ENCODE measurements around the gene TASL.

Gene TASL

GRCh38 chrX:30573125-30573524 lies 4.4 kb downstream of the TASL start:
- CTCF ChIA-PET, result interaction anchor here (0.7 to 1.3 kb wide), 2 partner anchors 8 to 92 kb away, joined by 3 read pairs; no protein-coding TSS in a partner anchor
- Histone ChIP-seq H3K36me3 (ENCODE audit: control insufficient read depth in 2 of 2, insufficient read depth in 1 of 2, low read length in 2 of 2) (no peaks in the 10 kb centered on the region), H3K4me3 (ENCODE audit: low read depth, low read length) (no peak overlapping the region), H3K9me3 (ENCODE audit: control insufficient read depth, insufficient read depth, low read depth, low read length) (no peaks in the 10 kb centered on the region), H3K4me1 (ENCODE audit: control insufficient read depth, insufficient read depth, low read length) (no peaks in the 10 kb centered on the region), H3K27ac (ENCODE audit: extremely low read depth, low read depth, low read length) (no peak overlapping the region)
- POLR2A ChIA-PET, result no interaction called here
- TF ChIP-seq ZSCAN18 (tag by site-specific recombination; IDR thresholded peaks at IDR 0.05) (no peak), HOXA7 (CRISPR knock-in tag; IDR thresholded peaks at IDR 0.05; ENCODE audit: borderline replicate concordance) (no peak)

GRCh38 chrX:30572678-30573077 lies 4.9 kb downstream of the TASL start:
- Histone ChIP-seq H3K4me3 (ENCODE audit: low read depth, low read length) (no peak overlapping the region), H3K9me3 (ENCODE audit: control insufficient read depth, insufficient read depth, low read depth, low read length) (no peaks in the 10 kb centered on the region), H3K27ac (ENCODE audit: extremely low read depth, low read depth, low read length) (no peak overlapping the region), H3K36me3 (ENCODE audit: control insufficient read depth in 2 of 2, insufficient read depth in 1 of 2, low read length in 2 of 2) (no peaks in the 10 kb centered on the region), H3K4me1 (ENCODE audit: control insufficient read depth, insufficient read depth, low read length) (no peaks in the 10 kb centered on the region)
- CTCF ChIA-PET, result interaction anchor here (0.5 to 1.6 kb wide), 5 partner anchors 9 to 135 kb away, joined by 3 to 4 read pairs (median 3); no protein-coding TSS in a partner anchor
- POLR2A ChIA-PET, result no interaction called here
- TF ChIP-seq ZSCAN4 (tag by site-specific recombination; IDR thresholded peaks at IDR 0.05) (no peak), ZNF843 (tag by site-specific recombination; IDR thresholded peaks at IDR 0.05) (no peak), ZNF202 (tag by site-specific recombination; IDR thresholded peaks at IDR 0.05; ENCODE audit: borderline replicate concordance) (no peak), ZBTB6 (tag by site-specific recombination; IDR thresholded peaks at IDR 0.05) (no peak), ZNF416 (tag by site-specific recombination; IDR thresholded peaks at IDR 0.05) (no peak), INSM2 (tag by site-specific recombination; IDR thresholded peaks at IDR 0.05) (no peak), ZNF184 (tag by site-specific recombination; IDR thresholded peaks at IDR 0.05) (no peak), PRDM1 (tag by site-specific recombination; IDR thresholded peaks at IDR 0.05) (no peak), ZNF266 (tag by site-specific recombination; IDR thresholded peaks at IDR 0.05; ENCODE audit: low read depth) (no peak), ZNF660 (tag by site-specific recombination; IDR thresholded peaks at IDR 0.05) (no peak), ZNF707 (tag by site-specific recombination; IDR thresholded peaks at IDR 0.05) (no peak), ZNF677 (tag by site-specific recombination; IDR thresholded peaks at IDR 0.05) (no peak)

- H3K4me3 ChIP-seq (ENCODE audit: low read depth, low read length), result no peak overlapping the region
- no peaks in the 10 kb centered on the region for H3K36me3 ChIP-seq (ENCODE audit: control insufficient read depth in 2 of 2, insufficient read depth in 1 of 2, low read length in 2 of 2)
- H3K4me1 ChIP-seq (ENCODE audit: control insufficient read depth, insufficient read depth, low read length), result no peaks in the 10 kb centered on the region
- no peak overlapping the region for H3K27ac ChIP-seq (ENCODE audit: extremely low read depth, low read depth, low read length)
- ChIA-PET CTCF (interaction anchor here (0.5 to 2.4 kb wide), 9 partner anchors 9 to 168 kb away, joined by 3 to 10 read pairs (median 3); no protein-coding TSS in a partner anchor), POLR2A (no interaction called here)
- no peaks in the 10 kb centered on the region for H3K9me3 ChIP-seq (ENCODE audit: control insufficient read depth, insufficient read depth, low read depth, low read length)
- TF ChIP-seq ZNF549 (tag by site-specific recombination; IDR thresholded peaks at IDR 0.05) (no peak), BCL6B (tag by site-specific recombination; IDR thresholded peaks at IDR 0.05) (no peak), ZNF202 (tag by site-specific recombination; IDR thresholded peaks at IDR 0.05; ENCODE audit: borderline replicate concordance) (no peak), TSHZ1 (tag by site-specific recombination; IDR thresholded peaks at IDR 0.05; ENCODE audit: borderline replicate concordance) (no peak), ZNF488 (tag by site-specific recombination; IDR thresholded peaks at IDR 0.05) (no peak), ZNF214 (tag by site-specific recombination; IDR thresholded peaks at IDR 0.05; ENCODE audit: borderline replicate concordance) (no peak)
Observed at GRCh38 chrX:30572004-30572403, 5.6 kb downstream of the TASL start.

All from HEK293 (cell line).